GM18517 (cell line): ENCODE measurements around the gene ST3GAL6.

Source experiments
- ATAC-seq: cut with Tn5 transposase; IDR thresholded peaks from one replicate; pipeline ENCODE4 v1.9.1; 2021; ENCODE audit warnings: mild to moderate bottlenecking, moderate library complexity; ENCODE audit not compliant: unreplicated experiment

Gene ST3GAL6, protein sequence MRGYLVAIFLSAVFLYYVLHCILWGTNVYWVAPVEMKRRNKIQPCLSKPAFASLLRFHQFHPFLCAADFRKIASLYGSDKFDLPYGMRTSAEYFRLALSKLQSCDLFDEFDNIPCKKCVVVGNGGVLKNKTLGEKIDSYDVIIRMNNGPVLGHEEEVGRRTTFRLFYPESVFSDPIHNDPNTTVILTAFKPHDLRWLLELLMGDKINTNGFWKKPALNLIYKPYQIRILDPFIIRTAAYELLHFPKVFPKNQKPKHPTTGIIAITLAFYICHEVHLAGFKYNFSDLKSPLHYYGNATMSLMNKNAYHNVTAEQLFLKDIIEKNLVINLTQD

GRCh38 chr3:98763076-98763475, at the start of gene ST3GAL6:
Gene ST3GAL6, plus strand, starts transcription at chr3:98763340. Its CDS starts 5,101 bp downstream, at chr3:98768441.
- ATAC-seq: peak; percentile 62

- ATAC-seq: no peak
Observed at GRCh38 chr3:98713984-98714383, 49.2 kb upstream of the ST3GAL6 start.

DNA sequence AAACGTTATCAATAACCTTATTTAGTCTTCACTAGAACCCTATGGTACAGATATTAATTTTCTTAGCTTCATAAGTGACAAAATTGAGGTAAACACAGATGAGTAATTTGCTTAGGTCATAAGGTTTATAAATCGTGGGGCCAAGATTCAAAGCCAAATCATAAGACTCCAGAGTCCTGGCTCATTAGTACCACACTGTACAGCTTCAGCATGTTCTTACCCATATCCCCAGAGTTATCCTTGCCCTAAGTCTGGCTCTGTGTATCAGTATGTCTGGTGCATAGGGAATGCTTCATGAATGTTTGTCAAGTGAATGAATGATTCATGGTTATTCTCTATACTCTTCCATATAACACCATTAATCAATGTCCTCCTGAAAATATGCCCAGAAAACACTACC, 45.6 kb upstream of the ST3GAL6 start:
- no peak for ATAC-seq

DNA sequence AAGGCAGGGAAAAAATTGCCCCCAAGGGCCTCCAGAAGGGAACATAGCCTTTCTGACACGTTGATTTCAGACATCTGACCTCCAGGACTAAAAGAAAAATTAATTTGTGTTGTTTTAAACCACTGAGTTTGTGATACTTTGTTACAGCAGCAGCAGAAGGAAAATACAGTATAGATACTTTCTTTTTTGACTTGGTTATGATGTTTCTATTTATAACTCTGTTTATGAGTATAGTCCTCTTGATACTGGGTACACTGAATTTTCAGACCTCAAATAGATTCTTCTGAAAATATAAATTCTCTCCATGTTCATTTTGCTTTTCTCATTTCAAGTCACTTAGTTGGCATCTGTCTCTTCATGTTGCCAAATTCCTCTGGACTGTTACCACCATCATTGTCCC, 44.4 kb upstream of the ST3GAL6 start:
- no peak for ATAC-seq

- no peak for ATAC-seq
Observed at GRCh38 chr3:98721776-98722175, 41.4 kb upstream of the ST3GAL6 start.

DNA sequence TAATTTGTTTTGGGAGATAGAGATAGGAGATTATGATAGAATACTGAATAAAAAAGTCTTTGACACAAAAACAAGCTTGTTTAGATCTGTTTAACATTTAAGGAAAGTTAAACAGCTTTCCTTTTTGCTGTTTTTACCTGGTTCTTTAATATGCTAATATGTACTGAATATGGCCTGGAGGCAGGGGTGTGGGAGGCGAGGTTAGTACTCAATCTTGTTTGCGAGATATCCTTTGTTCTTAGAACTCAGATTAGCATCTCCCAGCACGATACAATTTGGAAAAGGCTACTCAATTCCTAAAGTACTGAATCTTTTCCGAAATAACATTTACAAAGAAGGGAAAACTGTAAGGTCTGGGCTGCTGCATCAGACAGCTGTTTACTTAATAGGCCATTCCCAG, 40.8 kb upstream of the ST3GAL6 start:
- no peak for ATAC-seq

GRCh38 chr3:98725352-98725751, 37.8 kb upstream of the ST3GAL6 start:
- ATAC-seq: no peak

GRCh38 chr3:98726084-98726483, 37.1 kb upstream of the ST3GAL6 start:
- ATAC-seq: no peak

GRCh38 chr3:98727638-98728037, 35.5 kb upstream of the ST3GAL6 start:
- ATAC-seq: no peak

DNA sequence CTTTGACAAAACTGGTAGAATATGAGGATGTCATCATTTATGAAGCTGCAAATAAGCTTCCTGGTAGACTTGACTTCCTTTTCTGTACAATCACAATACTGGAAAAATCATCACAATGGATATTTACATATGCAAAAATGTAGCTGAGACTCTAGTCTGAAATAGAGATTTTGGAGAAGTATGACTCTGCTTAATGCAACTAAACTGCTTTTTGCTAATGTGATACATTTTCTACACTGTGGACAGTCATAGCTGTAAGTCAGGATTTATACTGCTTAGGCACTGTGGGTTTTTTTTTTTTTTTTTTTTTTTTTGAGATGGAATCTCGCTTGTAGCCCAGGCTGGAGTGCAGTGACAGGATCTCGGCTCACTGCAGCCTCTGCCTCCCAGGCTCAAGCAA, 34.5 kb upstream of the ST3GAL6 start:
- ATAC-seq: no peak

DNA sequence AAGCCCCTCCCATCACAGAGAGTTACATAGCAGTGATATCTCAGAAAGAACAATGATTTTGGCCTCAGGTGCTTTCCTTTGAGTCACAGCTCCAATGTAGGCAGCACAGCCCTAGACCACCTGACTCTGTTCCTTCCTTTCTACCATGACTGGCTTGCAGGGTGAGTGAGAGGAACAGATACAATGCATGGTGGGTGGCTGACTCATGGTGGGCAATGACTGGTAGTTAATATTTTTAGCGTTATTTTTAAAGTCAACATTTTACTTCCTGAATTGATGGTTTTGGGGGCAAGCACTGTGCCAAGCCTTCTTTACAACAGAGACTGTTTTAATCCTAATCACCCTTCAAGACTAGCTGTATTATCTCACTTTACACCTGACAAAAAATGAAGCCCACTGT, 32.8 kb upstream of the ST3GAL6 start:
- ATAC-seq: peak; percentile 48

GRCh38 chr3:98730886-98731537, 32.1 kb upstream of the ST3GAL6 start:
- ATAC-seq: no peak

- no peak for ATAC-seq
Observed at GRCh38 chr3:98731720-98732285, 31.3 kb upstream of the ST3GAL6 start.

DNA sequence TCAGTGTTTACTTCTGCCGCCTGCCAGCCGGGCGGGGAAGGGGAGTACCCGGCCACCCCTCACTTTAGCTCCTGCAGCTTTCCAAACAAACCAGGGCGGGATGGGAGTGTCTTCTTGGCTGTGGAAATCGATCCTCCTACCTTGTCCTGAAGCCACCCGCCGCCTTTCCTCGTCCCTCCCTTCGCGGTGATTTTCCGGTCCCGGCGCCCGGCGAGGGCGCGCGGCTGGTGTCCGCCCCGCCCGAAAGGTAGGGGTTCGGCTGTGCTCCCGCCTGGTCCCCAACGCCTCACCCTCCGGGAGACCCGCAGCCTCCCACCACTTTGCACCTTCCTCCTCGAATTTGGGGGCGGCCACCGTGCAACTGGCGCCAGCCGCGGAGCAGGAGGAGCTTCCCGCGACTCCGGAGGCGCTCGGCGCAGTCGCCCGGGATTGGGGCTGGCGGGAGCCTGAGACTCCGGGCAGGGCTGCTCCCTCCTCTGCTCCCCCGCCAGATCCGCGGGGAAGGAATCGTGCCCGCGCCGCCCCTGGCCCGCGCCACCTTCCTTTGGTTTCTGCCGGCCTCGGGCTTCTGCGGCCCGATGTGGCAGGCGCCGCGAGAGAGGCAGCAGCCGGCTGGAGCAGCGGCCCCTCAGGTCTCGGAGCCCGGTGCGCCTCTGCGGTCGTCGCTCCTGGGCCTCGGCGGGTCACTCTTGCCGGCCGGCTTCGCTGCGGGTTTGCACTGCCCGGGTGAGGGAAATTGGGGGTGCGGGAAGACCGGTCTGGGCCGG, 30.7 kb upstream of the ST3GAL6 start:
- ATAC-seq: no peak

DNA sequence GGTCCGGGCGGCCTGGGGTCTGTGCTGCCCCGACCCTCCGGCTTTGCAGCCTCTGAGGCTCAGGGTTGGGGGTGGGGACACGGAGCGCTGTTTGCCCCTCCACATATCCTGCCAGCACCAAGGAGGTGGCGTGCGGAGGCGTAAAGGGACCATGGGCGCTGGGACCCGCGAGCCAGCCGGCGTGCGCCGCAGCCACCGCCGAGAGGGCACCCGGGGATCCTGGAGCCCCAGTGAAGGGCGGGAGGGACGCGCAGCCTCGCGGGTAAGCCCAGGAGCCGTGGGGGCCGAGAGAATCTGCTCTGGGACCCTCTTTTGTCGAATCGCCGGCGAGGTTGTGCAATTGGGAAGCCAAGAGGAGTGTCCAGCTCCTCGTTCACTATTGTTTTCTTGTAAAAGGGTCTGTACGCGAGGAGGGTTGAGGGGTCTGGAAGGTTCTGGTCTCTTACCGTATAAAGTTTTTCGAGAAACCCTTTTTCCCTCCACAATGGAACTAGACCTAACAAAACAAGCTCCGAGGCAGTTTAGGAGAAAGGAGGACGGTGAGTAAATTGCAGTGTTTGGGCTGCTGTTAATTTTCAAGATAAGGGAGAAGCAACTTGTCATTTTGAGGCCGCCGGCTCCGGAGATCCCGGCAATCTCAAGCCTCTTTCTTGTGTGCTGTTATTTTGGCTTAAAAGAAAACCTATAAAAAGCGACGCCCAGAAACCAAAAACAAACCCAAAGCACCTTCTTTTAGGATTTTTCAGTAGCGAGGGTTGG, 29.9 kb upstream of the ST3GAL6 start:
- ATAC-seq: no peak

DNA sequence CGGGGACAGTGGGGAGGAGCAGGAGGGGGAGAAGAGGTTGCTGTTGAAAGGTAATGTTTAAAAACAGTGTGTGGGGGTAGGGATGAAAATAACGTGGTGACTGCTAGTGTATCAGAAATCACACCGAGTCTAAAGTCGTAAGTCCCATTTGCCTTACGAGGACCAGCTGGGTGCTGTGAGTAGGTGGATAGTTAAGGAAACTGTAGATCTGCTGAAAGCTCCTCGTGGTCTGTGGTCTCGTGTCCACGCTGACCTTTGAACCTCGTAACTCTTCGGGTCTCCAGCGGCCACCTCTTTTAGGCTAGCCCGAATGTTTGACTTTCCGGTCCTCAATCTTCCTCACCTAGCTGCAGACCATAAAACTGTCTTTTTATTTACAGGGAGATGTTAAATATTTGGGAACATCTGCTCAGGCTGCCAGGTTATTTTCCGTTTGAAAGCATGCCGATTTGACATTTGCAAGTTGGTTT, 29.3 kb upstream of the ST3GAL6 start:
- ATAC-seq: peak; percentile 58

- peak; percentile 0 for ATAC-seq
Observed at GRCh38 chr3:98734306-98734705, 28.8 kb upstream of the ST3GAL6 start.

- ATAC-seq: no peak
Observed at GRCh38 chr3:98734735-98735134, 28.4 kb upstream of the ST3GAL6 start.

GRCh38 chr3:98735296-98735695, 27.8 kb upstream of the ST3GAL6 start:
- ATAC-seq: no peak

GRCh38 chr3:98735761-98736269, 27.3 kb upstream of the ST3GAL6 start:
- ATAC-seq: no peak
